Neural cell (in vitro differentiated cells): Measurements from ENCODE around the gene TMEM140.

Experiments used
- CTCF ChIP-seq: fragments of 450-650 bp; IDR thresholded peaks from 2 replicates; pipeline ENCODE4 v1.5.1; 2014; ENCODE audit warnings: antibody characterized with exemption, mild to moderate bottlenecking, moderate library complexity; ENCODE audit not compliant: poor library complexity, severe bottlenecking
- EP300 ChIP-seq: fragments of 450-650 bp; conservative IDR thresholded peaks from 2 replicates; pipeline ENCODE4 v1.6.1; 2014; ENCODE audit warnings: antibody characterized with exemption, mild to moderate bottlenecking, moderate library complexity; ENCODE audit not compliant: poor library complexity, severe bottlenecking
- EZH2 ChIP-seq: fragments of 200-600, 300-800 bp; shearing (Covaris generic), sonication (generic); IDR thresholded peaks from 2 replicates; pipeline ENCODE4 v1.6.1; 2014; ENCODE audit warnings: antibody characterized with exemption, low read length, borderline replicate concordance, mild to moderate bottlenecking; ENCODE audit not compliant: insufficient read depth, poor library complexity, severe bottlenecking
- RAD21 ChIP-seq: fragments of 450-650 bp; conservative IDR thresholded peaks from 2 replicates; pipeline ENCODE4 v1.6.1; 2014; ENCODE audit warnings: antibody characterized with exemption, mild to moderate bottlenecking, moderate library complexity

- TF ChIP-seq EZH2: no peak
- TF ChIP-seq EP300: no peak
- no peak for TF ChIP-seq CTCF
- no peak for TF ChIP-seq RAD21
Observed at GRCh38 chr7:135192914-135193536, 45.2 kb downstream of the TMEM140 start.
